ENCODE measurements around the gene SEZ6L2. TPM values are rescaled to one million over a fixed set of nuclear protein-coding genes. Genes with fewer than 3 reads are reported as not detected.
"Not testable (repeated sequence)": the region's sequence is repeated elsewhere in the genome, so short reads cannot be mapped to it uniquely, and the experiment has no call there.

Gene SEZ6L2
- total RNA-seq, 2 donors from 2014 or later, result 11.1 to 13.0 TPM

DNA sequence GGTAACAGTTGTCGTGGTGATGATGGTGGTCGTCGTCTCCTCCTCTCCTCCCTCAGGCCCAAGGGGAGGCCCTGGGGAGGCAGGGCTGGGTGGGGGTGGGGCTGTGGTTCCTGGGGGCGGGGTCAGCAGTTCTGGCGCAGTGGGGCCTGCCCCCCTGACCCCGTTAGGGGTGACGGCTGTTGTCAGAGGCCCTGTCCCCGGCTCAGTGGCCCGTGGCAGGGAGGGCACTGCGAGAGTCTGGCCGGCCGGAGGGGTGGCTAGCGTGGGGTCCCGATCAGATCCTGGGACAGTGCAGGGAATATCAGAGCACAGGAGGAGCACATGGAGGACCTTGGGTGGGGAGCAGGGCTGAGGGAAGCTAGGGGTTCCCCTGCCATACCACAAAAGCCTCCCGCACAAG is 2.5 kb downstream of the SEZ6L2 start:
- ATAC-seq (no peak), DNase-seq (no peak)
- intact Hi-C loops (cut with DNase I, micrococcal nuclease), result no loop called here

DNA sequence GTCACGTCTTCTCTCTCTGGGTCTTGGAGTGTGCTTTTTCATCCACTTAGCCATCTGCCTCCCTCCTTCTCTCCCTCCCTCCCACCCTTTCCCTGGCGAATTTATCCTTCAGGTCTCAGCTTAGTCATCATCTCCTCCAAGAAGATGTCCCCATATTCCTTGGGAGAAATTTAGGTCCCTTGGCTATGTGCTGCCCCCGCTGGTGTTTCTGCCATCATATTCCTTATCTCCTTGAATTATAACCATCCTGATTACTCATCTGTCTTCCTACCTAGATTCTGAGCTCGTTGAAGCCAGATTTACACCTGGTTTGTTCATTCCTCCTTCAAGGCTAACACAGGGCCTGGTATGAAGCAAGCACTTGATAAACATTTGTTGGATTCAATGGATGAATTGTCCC is 5.0 kb downstream of the SEZ6L2 start:
- DNase-seq (no peak), ATAC-seq (no peak)
- intact Hi-C loops (cut with DNase I, micrococcal nuclease), result no loop called here

DNA sequence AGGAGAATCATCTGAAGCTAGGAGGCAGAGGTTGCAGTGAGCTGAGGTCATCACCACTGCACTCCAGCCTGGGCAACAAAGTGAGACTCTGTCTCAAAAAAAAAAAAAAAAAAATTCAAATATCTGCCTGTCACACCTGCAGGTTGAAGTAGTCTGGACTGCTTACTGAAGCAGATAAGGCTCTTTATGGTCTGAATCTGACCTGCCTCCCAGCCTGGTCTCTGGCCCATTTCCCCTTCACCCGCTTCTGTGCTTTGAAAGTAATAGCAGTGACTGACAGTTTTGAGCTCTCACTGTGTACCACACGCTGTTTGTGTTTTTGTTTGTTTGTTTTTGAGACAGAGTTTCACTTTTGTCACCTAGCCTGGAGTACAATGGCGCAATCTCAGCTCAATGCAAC is 5.8 kb downstream of the SEZ6L2 start:
- ATAC-seq (no peak), DNase-seq (no peak)
- intact Hi-C loops (cut with DNase I, micrococcal nuclease), result no loop called here

DNA sequence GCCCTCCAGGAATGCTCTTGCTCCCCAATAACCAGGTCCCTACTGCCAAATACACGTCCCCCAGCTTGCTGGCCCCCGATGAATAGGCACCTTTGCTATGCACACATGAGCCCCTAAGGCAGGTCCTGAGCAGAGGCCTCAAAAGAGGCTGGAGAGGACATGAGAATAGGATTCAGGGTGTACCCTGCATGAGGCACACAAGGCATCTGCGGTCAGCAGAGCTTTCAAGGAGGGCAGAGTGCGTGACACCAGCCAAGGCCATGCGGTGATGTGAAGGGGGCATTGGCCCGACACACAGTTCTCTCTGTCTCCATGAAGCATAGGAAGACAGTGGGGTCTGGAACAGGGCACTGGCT is 6.9 kb downstream of the SEZ6L2 start:
- ATAC-seq (no peak), DNase-seq (no peak)
- intact Hi-C loops (cut with DNase I, micrococcal nuclease), result no loop called here

DNA sequence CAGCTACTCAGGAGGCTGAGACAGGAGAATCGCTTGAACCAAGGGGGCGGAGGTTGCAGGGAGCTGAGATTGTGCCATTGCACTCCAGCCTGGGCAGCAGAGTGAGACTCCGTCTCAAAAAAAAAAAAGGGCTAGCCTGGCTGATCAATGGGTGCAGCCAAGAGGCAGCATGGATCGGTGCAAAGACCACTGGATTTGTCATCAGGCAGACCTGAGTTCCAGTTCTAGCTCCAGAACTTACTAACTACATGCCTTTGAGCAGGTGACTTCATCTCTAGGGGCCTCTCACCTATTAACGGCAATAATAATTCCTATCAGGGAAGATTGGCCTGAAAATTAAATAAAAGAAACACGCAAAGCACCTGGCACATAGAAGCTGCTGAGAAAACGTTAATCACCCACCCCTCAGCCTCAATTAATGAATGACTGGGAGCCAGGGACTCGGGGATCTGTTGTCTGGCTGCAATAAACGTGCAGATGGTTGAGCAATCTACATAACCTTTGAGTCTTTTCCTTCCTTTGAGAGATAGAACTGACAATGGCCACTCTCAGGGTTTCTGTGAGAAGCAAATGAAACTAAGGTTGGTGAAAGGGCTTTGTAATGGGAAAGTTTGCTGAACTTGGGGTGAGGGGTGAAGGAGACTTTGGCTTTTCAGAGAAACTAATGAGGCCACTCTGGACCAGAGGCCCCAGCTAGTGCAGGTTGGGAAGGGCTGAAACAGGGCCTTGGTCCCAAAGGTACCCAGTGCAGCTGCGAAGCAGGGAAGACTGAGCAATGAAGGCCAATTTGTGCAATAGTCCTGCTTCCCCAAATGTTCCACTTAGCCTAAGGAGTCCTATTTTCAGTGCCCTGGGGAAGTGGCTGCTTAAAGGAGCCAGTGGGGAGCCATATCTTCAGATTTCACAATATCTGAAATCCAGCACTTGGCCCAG is 7.6 kb downstream of the SEZ6L2 start:
- ATAC-seq (peak; percentile 66), DNase-seq (no peak)
- intact Hi-C loops (cut with DNase I, micrococcal nuclease), result no loop called here

DNA sequence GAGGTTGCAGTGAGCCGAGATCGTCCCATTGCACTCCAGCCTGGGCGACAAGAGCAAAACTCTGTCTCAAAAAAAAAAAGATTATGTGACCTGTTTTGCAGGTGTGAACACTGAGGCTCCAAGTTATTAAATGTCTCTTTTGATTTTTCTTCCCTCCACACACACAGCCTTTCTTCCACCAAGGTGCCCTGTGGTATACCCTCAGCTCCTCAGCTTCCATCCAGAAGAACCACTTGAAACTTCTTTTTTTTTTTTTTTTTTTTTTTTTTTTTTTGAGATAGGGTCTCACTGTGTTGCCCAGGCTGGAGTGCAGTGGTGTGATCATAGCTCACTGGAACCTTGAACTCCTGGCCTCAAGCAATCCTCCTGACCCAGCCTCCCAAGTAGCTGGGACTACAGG is 10.0 kb downstream of the SEZ6L2 start:
- intact Hi-C loops (cut with DNase I, micrococcal nuclease); DNase-seq; ATAC-seq: not testable (repeated sequence)

DNA sequence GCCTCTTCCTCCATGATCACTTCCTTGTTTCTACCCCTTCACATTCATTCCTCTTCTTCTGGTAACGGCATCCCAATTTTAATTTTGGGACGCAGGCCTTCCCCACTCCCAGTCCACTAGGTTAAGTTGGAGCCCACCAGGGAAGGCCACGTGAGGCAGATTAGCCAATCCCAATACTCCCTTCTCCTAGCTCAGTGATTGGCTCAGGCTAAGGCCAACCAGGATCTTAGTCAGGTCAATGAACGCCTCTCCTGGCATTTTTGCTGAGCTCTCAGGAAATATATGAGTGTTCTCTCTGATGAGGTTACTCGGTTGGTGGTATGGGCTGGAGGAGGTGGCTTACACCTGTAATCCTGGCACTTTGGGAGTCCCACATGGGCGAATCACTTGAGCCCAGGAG is 15.4 kb downstream of the SEZ6L2 start:
- intact Hi-C loops (cut with DNase I, micrococcal nuclease), result no loop called here
- no peak for ATAC-seq
- no peak for DNase-seq

DNA sequence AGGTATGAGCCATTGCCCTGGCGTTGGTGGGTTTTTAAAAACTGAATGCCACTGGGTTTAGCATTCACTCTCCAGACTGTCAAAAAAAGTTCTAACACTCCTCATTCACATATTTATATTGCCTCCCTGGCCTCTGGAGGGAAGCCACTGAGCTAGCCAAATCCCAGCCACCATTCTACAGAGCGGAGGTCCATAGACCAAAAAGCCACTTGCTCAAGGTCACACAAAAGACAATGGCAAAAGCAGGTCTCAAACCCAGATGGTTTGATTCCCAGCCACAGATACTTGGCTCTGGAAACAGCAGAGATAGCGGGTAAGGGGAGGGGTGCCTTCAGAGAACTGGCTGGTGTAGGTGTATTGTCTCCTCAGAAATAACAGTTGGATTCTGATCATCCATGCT is 18.3 kb downstream of the SEZ6L2 start:
- intact Hi-C loops (cut with DNase I, micrococcal nuclease), result no loop called here
- no peak for ATAC-seq
- DNase-seq, result no peak

DNA sequence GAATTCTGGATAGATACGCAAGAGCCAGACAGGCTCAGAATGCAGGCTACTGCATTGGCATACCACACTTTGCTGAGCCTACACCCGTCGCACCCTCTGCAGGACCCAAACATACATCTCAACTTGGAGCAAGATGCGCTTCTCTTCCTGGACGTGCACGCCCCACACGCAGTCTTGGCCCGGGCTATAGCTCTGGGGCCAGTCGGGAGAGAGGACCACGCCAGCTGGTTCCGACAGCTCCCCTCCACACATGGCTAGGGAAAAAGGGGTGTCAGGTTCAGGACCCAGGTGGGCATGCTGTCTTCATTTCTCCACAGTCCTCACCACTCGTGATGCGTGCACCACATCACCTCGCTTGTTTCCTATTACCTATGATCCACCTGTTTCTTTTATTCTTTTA is 21.2 kb downstream of the SEZ6L2 start:
- DNase-seq, result no peak
- ATAC-seq, result no peak

DNA sequence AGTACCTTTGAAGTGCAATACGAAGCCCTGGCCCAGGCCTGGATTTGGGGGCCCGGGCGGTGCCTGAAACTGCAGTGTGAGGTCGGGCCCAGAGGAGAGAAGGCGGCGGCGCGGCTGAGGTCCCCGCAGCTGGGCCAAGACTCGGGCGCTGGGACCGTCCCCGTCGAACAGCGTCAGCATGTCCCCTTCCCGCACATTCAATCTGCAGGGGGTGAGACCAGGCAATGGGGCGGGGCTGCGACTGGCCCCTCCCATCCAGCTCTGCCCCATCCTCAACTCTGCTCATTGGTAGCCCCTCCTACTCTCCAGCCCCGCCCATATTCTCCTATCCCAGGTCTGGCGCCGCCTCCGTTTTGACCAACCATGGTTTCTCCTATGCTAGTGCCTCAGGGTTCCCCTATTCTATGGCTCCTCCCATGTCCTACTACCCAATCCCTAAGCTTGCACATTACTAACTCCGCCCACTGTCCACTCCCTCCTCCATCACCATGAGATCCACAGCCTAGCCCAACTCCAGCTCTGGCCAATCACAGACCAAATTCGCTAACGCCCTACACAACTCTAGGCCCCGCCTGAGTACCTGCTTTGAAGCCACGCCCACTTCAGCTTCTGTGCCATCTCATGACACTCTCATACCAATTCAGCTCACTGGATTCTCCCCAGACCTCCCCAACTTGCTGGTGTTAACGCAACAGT is 21.9 kb downstream of the SEZ6L2 start:
- DNase-seq (no peak), ATAC-seq (peak; percentile 43)
- intact Hi-C loops (cut with DNase I, micrococcal nuclease), result no loop called here

More for the DNA sequence above, 21.2 kb downstream of the SEZ6L2 start:
- intact Hi-C loops (cut with DNase I, micrococcal nuclease), result no loop called here

DNA sequence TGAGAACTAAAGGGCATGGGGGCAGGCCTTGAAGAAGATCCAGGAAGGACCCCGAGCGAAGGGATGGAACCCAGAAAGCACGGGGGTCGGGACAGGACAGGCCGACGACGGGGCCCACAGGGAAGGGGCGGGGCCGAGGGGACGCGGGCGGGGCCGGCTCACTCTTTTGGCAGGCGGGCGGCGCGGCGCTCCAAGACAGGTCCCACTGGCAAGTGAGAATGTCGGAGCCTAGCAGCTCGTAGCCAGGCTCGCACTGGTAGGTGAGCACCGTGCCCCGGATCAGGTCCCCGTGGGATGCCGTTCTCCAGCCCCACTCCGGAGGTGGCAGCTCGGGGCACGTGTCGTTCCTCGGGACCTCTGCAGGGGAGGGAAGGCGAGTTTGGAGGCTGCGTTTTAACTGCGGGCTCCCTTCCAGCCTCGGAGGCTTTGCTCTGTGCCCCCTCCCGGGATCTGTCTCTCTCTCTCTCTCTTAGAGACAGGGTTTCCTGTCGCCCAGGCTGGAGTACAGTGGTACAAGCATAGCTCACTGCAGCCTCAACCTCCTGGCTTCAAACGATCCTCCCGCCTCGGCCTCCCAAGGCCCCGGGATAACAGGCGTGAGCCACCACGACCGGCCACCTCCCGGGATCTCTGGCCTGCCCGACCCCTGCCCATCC is 22.6 kb downstream of the SEZ6L2 start:
- intact Hi-C loops (cut with DNase I, micrococcal nuclease), result no loop called here
- DNase-seq (no peak), ATAC-seq (peak; percentile 25)

DNA sequence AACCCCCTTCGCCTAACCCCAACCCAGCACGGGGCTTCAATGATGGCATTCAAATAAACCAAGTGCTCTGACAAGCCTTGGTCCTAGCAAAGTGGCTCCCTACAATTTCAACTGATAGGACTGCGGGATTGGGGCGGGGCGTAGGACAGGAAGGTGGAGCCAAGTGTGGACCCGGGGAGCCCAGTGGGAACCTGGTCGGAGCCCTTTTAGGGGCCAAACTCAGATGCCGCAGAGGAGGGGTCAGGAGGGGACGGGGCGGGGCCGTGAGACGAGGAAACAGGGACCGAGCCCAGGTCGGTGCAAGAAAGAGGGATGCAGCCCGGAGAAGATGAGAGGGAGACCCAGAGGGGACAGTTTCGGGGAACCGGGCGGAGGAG is 23.1 kb downstream of the SEZ6L2 start:
- no peak for DNase-seq
- ATAC-seq, result no peak
- intact Hi-C loops (cut with DNase I, micrococcal nuclease), result no loop called here

DNA sequence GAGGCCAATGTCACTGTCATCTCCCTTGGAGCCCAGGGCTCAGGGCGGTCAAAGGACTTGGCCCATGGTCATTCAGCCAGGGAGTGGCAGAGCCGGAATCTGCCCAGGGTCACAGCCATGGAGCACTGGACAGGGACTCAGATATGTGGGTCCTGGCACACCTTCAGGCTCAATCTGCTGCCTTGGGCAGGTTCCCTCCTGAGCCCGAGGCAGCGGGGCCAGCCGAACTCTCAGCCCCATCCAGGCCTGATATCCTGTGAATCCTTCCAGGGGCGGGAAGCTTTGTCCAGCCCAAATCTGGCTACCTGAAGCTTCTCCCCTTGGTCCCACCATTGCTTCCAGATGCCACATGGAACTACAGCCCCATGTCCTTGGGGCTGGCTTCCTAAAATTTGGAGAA is 24.1 kb downstream of the SEZ6L2 start:
- intact Hi-C loops (cut with DNase I, micrococcal nuclease), result no loop called here
- DNase-seq, result no peak
- no peak for ATAC-seq

DNA sequence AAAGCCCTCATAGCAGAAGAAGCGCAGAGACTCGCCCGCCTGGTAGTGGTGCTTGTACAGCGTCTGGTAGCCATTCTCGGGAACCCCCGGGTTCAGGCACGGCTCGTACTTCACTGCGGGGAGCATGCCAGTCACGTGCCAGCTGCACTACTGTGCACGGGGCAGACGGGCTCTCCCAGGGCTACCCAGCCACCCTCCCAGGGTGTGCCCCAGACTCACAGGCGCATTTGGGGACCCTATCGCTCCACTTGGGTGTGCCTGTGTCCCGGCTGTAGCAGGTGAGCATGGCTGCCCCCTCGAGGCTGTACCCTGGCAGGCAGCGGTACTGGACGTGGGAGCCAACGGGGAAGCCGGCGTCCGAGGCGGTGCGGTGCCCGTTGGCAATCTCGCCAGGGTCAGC is 26.0 kb downstream of the SEZ6L2 start:
- no peak for ATAC-seq

DNA sequence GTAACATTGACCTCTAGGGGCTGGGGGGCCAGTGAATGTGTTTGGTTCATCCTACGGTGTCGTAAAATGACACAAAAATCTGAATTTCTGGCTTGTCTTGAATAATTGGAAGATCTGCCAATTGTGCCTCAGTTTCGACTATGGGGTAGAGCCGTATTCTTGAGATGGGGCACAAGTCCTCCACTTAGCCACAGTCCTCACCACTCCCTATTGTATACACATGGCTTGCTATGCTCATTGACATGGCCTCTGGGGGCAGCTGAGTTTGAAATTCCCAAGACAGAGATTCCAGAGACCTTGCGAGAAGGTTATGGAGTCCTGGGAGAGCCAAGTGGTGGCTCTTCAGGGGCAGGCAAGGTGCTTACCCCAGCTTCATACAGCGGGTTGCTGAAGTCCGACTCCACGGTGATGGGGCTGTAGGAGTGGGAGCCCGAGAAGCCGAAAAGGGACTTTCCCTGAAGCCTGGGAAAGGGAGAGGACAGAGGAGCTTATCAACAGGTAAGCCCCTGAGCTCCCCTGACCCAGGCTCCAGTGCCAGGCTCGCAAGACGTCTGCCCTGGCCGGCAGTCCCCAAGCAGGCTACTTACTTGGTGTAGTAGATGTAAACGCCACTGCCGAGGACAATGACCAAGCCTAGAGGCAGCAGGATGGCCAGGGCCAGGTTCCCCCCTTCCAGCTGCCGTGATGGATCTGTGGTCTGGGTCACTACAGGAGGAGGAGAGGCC is 27.4 kb downstream of the SEZ6L2 start:
- ATAC-seq (no peak), DNase-seq (no peak)
- intact Hi-C loops (cut with DNase I, micrococcal nuclease), result no loop called here

More for the DNA sequence above, 26.0 kb downstream of the SEZ6L2 start:
- intact Hi-C loops (cut with DNase I, micrococcal nuclease), result no loop called here
- no peak for DNase-seq

DNA sequence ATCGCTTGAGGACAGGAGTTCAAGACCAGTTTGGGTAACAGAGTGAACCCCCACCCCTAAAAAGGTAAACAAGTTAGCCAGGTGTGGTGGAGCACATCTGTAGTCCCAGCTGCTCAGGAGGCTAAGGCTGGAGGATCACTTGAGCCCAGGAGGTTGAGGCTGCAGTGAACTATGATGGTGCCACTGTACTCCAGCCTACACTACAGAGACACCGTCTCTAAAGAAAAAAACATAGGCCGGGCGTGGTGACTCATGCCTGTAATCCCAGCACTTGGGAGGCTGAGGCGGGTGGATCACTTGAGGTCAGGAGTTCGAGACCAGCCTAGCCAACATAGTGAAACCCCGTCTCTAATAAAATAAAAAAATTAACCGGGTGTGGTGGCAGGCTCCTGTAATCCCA is 30.3 kb downstream of the SEZ6L2 start:
- not testable (repeated sequence) for DNase-seq, ATAC-seq
- intact Hi-C loops (cut with DNase I, micrococcal nuclease), result loop anchor here in 1 of 2 donors (10.0 kb wide), 1 partner anchor 56 kb away; the partner anchor contains the start of gene KCTD13

DNA sequence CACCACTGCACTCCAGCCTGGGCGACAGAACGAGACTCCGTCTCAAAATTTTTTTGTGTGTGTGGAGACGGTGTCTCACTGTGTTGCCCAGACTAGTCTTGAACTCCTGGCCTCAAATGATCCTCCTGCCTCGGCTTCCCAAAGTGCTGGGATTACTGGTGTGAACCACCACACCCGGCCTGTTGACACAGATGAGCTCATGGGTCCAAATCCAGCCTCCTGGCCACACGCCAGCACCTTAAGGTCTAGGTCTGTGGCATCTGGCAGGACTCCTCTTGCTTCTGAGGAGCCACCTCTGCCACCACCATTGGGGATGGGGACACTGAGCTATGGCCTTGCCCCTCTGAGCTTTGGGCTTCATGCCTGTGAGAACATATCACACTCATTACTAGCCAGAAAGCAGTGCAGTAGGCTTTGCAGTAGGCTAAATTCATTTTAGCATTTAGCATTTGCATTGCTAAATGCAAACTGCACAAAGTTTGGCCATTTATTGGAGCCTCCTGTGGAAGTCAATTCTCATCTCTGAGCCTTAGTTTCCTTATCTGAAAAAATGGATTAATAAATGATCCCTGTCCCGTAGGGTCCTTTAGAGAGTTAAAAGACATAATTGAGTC is 30.8 kb downstream of the SEZ6L2 start:
- ATAC-seq (no peak), DNase-seq (no peak)
- intact Hi-C loops (cut with DNase I, micrococcal nuclease), result loop anchor here in 1 of 2 donors (10.0 kb wide), 1 partner anchor 56 kb away; the partner anchor contains the start of gene KCTD13

DNA sequence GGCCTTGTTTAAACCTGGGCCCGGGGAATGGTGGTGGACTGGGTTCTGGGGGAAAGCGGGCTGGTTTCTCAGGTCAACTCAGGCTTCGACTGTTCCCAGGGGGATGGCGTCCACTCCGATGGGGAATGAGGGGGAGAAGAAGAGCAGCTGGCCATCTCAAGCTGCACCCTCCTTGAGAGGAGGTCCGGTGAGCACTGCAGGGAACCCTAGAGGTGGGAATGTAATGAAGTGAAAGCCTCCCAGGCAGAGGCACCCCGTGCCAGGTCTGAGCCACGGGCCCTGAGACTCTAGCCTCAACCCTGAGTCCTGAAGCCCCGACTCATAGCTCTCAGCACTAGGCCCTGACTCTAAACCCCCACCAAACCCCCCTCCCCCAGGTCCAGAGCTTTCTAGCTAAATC is 35.1 kb downstream of the SEZ6L2 start:
- no peak for DNase-seq
- intact Hi-C loops (cut with DNase I, micrococcal nuclease), result loop anchor here in 1 of 2 donors (10.0 kb wide), 1 partner anchor 61 kb away; the partner anchor contains the start of gene KCTD13
- no peak for ATAC-seq

DNA sequence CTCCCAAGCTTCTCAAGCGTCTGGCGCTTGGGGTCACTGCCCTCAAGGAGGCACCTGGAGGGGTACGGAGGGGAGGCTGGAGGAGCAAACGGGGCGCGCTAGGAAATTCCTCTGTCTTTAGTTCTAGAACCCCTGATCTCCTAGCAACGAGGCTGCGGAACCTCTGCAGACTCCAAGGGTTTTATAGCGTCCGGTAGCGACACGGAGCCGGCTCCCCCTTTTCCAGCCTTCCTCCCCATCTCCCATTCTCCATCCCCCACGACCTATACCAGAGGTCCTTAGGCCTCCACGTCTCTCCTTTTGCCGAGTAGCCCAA is 35.7 kb downstream of the SEZ6L2 start:
- intact Hi-C loops (cut with DNase I, micrococcal nuclease), result loop anchor here in 1 of 2 donors (10.0 kb wide), 1 partner anchor 61 kb away; the partner anchor contains the start of gene KCTD13
- DNase-seq (no peak), ATAC-seq (no peak)
